Rectal smooth muscle tissue (tissue), 1 donor: ENCODE results near the gene P2RY14.

Source experiments
- H3K27ac ChIP-seq: one replicate; pipeline ENCODE4 v1.7.0; 2013; ENCODE audit warnings: low read depth, low read length, inconsistent platforms
- H3K27me3 ChIP-seq: one replicate; pipeline ENCODE4 v1.7.0; 2013; ENCODE audit warnings: low read length; ENCODE audit not compliant: control insufficient read depth, insufficient read depth
- H3K36me3 ChIP-seq: one replicate; pipeline ENCODE4 v1.7.0; 2013; ENCODE audit warnings: low read length; ENCODE audit not compliant: control insufficient read depth, insufficient read depth
- H3K4me1 ChIP-seq: one replicate; pipeline ENCODE4 v1.7.0; 2013; ENCODE audit warnings: low read length; ENCODE audit not compliant: control insufficient read depth, insufficient read depth
- H3K4me3 ChIP-seq: one replicate; pipeline ENCODE4 v1.7.0; 2013; ENCODE audit warnings: low read length
- H3K9ac ChIP-seq: one replicate; pipeline ENCODE4 v1.7.0; 2013; ENCODE audit warnings: low read length

Gene P2RY14

GRCh38 chr3:151312972-151313371 is 34.6 kb upstream of the P2RY14 start:
- no peaks in the 10 kb centered on the region for H3K36me3 ChIP-seq
- H3K27ac ChIP-seq: no peak overlapping the region
- no peak overlapping the region for H3K9ac ChIP-seq
- no peaks in the 10 kb centered on the region for H3K4me1 ChIP-seq
- no peaks in the 10 kb centered on the region for H3K27me3 ChIP-seq
- no peak overlapping the region for H3K4me3 ChIP-seq

- H3K36me3 ChIP-seq: no peaks in the 10 kb centered on the region
- H3K27me3 ChIP-seq: no peaks in the 10 kb centered on the region
- no peak overlapping the region for H3K9ac ChIP-seq
- H3K27ac ChIP-seq: no peak overlapping the region
- H3K4me1 ChIP-seq: no peaks in the 10 kb centered on the region
- H3K4me3 ChIP-seq: no peak overlapping the region
These were observed 31.2 kb upstream of the P2RY14 start for GRCh38 chr3:151309566-151309965.

GRCh38 chr3:151307583-151308488 is 29.5 kb upstream of the P2RY14 start:
- no peaks in the 10 kb centered on the region for H3K4me1 ChIP-seq
- H3K27me3 ChIP-seq: no peaks in the 10 kb centered on the region
- no peaks in the 10 kb centered on the region for H3K36me3 ChIP-seq
- H3K27ac ChIP-seq: no peak overlapping the region
- no peak overlapping the region for H3K4me3 ChIP-seq
- H3K9ac ChIP-seq: no peak overlapping the region

- no peaks in the 10 kb centered on the region for H3K36me3 ChIP-seq
- no peaks in the 10 kb centered on the region for H3K4me1 ChIP-seq
- no peak overlapping the region for H3K9ac ChIP-seq
- H3K27ac ChIP-seq: no peak overlapping the region
- no peak overlapping the region for H3K4me3 ChIP-seq
- H3K27me3 ChIP-seq: no peaks in the 10 kb centered on the region
These were observed 28.8 kb upstream of the P2RY14 start for GRCh38 chr3:151307131-151307530.

- no peak overlapping the region for H3K4me3 ChIP-seq
- no peaks in the 10 kb centered on the region for H3K4me1 ChIP-seq
- no peak overlapping the region for H3K9ac ChIP-seq
- no peaks in the 10 kb centered on the region for H3K27me3 ChIP-seq
- no peaks in the 10 kb centered on the region for H3K36me3 ChIP-seq
- no peak overlapping the region for H3K27ac ChIP-seq
These were observed 27.9 kb upstream of the P2RY14 start for GRCh38 chr3:151306168-151306810.

- Histone ChIP-seq H3K4me1 (no peaks in the 10 kb centered on the region), H3K9ac (no peak overlapping the region), H3K4me3 (no peak overlapping the region), H3K27me3 (no peaks in the 10 kb centered on the region), H3K36me3 (no peaks in the 10 kb centered on the region), H3K27ac (no peak overlapping the region)
These were observed 27.4 kb upstream of the P2RY14 start for GRCh38 chr3:151305775-151306151.

GRCh38 chr3:151305060-151305774 is 26.9 kb upstream of the P2RY14 start:
- Histone ChIP-seq H3K27me3 (no peaks in the 10 kb centered on the region), H3K9ac (no peak overlapping the region), H3K4me1 (no peaks in the 10 kb centered on the region), H3K4me3 (no peak overlapping the region), H3K27ac (no peak overlapping the region), H3K36me3 (no peaks in the 10 kb centered on the region)

- Histone ChIP-seq H3K4me1 (no peaks in the 10 kb centered on the region), H3K27ac (no peak overlapping the region), H3K27me3 (no peaks in the 10 kb centered on the region), H3K9ac (no peak overlapping the region), H3K4me3 (no peak overlapping the region), H3K36me3 (no peaks in the 10 kb centered on the region)
These were observed 25.4 kb upstream of the P2RY14 start for GRCh38 chr3:151303751-151304150.

- H3K36me3 ChIP-seq: no peaks in the 10 kb centered on the region
- H3K27ac ChIP-seq: no peak overlapping the region
- H3K4me1 ChIP-seq: no peaks in the 10 kb centered on the region
- no peaks in the 10 kb centered on the region for H3K27me3 ChIP-seq
- H3K9ac ChIP-seq: no peak overlapping the region
- H3K4me3 ChIP-seq: no peak overlapping the region
These were observed 23.4 kb upstream of the P2RY14 start for GRCh38 chr3:151301787-151302186.

GRCh38 chr3:151300539-151300938 is 22.2 kb upstream of the P2RY14 start:
- Histone ChIP-seq H3K36me3 (no peaks in the 10 kb centered on the region), H3K9ac (no peak overlapping the region)

GRCh38 chr3:151299006-151299405 is 20.7 kb upstream of the P2RY14 start:
- Histone ChIP-seq H3K9ac (no peak overlapping the region), H3K27me3 (no peaks in the 10 kb centered on the region), H3K36me3 (no peaks in the 10 kb centered on the region), H3K27ac (no peak overlapping the region), H3K4me3 (no peak overlapping the region), H3K4me1 (no peaks in the 10 kb centered on the region)

More at GRCh38 chr3:151300539-151300938, 22.2 kb upstream of the P2RY14 start:
- no peaks in the 10 kb centered on the region for H3K4me1 ChIP-seq
- no peak overlapping the region for H3K4me3 ChIP-seq
- no peaks in the 10 kb centered on the region for H3K27me3 ChIP-seq
- no peak overlapping the region for H3K27ac ChIP-seq

GRCh38 chr3:151297429-151297828 is 19.1 kb upstream of the P2RY14 start:
- no peak overlapping the region for H3K9ac ChIP-seq
- H3K27ac ChIP-seq: no peak overlapping the region
- no peak overlapping the region for H3K4me3 ChIP-seq
- no peaks in the 10 kb centered on the region for H3K36me3 ChIP-seq
- H3K4me1 ChIP-seq: no peaks in the 10 kb centered on the region
- no peaks in the 10 kb centered on the region for H3K27me3 ChIP-seq
